CD4-positive, alpha-beta T cell (primary cell): ENCODE measurements around the gene CLEC16A. TPM values are rescaled to one million over a fixed set of nuclear protein-coding genes. Genes with fewer than 3 reads are reported as not detected.

Experiments
- ATAC-seq: fragments of 200-7000 bp; cut with Tn5 transposase; one replicate; pipeline ENCODE4 v1.10.0; 2022; ENCODE audit warnings: mild to moderate bottlenecking; ENCODE audit not compliant: poor library complexity
- CTCF ChIA-PET: fragments of 350-600 bp; sonication (Branson Sonifier 250); formaldehyde crosslinking; loops from one replicate; lab custom pipeline; 2021; ENCODE audit warnings: antibody characterized with exemption, inconsistent platforms; lab: Charles Lee
- POLR2A ChIA-PET: fragments of 350-600 bp; sonication (Branson Sonifier 250); formaldehyde crosslinking; loops from one replicate; lab custom pipeline; 2021; ENCODE audit warnings: antibody characterized with exemption, inconsistent platforms; lab: Charles Lee
- DNase-seq, 14 experiments: peaks; one replicate each; pipeline ENCODE4 v3.0.0-alpha.2; 2013 to 2020; ENCODE audit warnings: mixed read lengths in 2 of 14
- H3K27ac ChIP-seq, 2 donors: one replicate each; pipeline versions ENCODE4 v1.5.1 to v1.7.0; 2013; ENCODE audit warnings: low read length in 2 of 2, low read depth in 1 of 2, mild to moderate bottlenecking in 1 of 2
- H3K27me3 ChIP-seq, 2 experiments: 1 replicate in 1 of 2; 2 replicates in 1 of 2; pipeline versions ENCODE4 v1.6.1 to v1.7.0; 2013; ENCODE audit warnings: low read length in 2 of 2, control low read depth in 1 of 2, mild to moderate bottlenecking in 1 of 2, moderate library complexity in 1 of 2; ENCODE audit not compliant: insufficient read depth in 2 of 2, control insufficient read depth in 1 of 2
- H3K36me3 ChIP-seq: one replicate; pipeline ENCODE4 v1.6.1; 2013; ENCODE audit warnings: low read length, control low read depth; ENCODE audit not compliant: insufficient read depth
- H3K4me1 ChIP-seq: one replicate; pipeline ENCODE4 v1.6.1; 2013; ENCODE audit warnings: low read length, control low read depth; ENCODE audit not compliant: insufficient read depth
- H3K4me3 ChIP-seq: one replicate; pipeline ENCODE4 v1.5.1; 2013; ENCODE audit warnings: mild to moderate bottlenecking, low read length, moderate library complexity
- H3K9me3 ChIP-seq, 2 experiments: 1 replicate in 1 of 2; 2 replicates in 1 of 2; pipeline versions ENCODE4 v1.6.1 to v1.7.0; 2013; ENCODE audit warnings: low read length in 2 of 2, mild to moderate bottlenecking in 2 of 2, control low read depth in 1 of 2, moderate library complexity in 1 of 2; ENCODE audit not compliant: control insufficient read depth in 1 of 2, insufficient read depth in 1 of 2
- H3K27ac Mint-ChIP-seq: one replicate; pipeline ENCODE4 v1.8.0; 2020; ENCODE audit warnings: mixed read lengths
- H3K27me3 Mint-ChIP-seq: one replicate; pipeline ENCODE4 v1.8.0; 2021; ENCODE audit warnings: mixed read lengths
- H3K36me3 Mint-ChIP-seq: one replicate; pipeline ENCODE4 v1.8.0; 2021; ENCODE audit warnings: low read depth, mixed read lengths
- H3K4me1 Mint-ChIP-seq: one replicate; pipeline ENCODE4 v1.8.0; 2021; ENCODE audit warnings: low read depth, mixed read lengths
- H3K4me3 Mint-ChIP-seq: one replicate; pipeline ENCODE4 v1.8.0; 2020; ENCODE audit warnings: mild to moderate bottlenecking, mixed read lengths
- H3K9me3 Mint-ChIP-seq: one replicate; pipeline ENCODE4 v1.8.0; 2020; ENCODE audit warnings: mixed read lengths
- intact Hi-C, 2 experiments: fragments of 100-400 bp; cut with DNase I in 1 of 2; cut with micrococcal nuclease in 1 of 2; formaldehyde crosslinking; loops; one replicate each; pipeline versions ENCODE4 v1.15.1 to v1.9.0; 2023 to 2025; cut with DNase I, micrococcal nuclease
- total RNA-seq, 174 experiments: library from RNA in 2 of 174; stranded (reverse) in 2 of 174; gene quantifications; one replicate each; pipeline ENCODE4 v1.2.3 and lab custom pipeline; 2021 to 2026
- TF ChIP-seq, protein P1 (sequence below): fragments of 200-600 bp; IDR thresholded peaks from one replicate; pipeline ENCODE4 v1.8.0; 2022; ENCODE audit warnings: antibody characterized with exemption, mild to moderate bottlenecking

CLEC16A gene
- total RNA-seq, 2 experiments from 2014 or later: 21.7 to 22.7 TPM

DNA sequence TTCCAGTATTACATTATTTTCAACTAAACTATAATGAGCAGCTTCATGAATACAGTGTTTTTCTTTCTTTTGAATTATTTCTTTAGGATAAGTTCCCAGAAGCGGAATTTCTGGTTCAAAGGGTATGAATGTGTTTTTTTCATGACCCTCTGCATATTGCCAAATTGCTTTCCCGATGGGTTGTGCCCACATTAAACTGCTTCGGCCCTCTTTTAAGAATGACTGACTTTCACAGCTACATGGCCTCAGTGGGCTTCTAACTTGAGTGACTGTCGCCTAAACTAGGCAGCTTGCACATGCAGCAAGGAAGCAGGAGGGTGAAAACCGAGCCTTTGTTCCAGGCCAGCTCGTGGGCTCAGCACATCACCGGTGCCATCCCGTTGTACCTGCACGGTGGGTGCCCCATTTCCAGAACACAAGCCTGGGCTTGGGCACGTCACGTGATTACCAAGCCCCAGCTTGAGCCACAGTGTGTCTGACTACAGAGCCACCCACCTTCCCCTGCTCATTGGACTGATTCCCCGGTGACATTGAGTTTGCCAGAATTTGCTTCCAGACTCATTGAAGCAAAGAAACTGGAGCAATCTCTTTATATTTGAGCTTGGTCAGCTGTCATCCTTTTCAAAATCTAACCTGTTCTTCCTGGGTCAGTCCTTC is 112.8 kb downstream of the CLEC16A start:
- Mint-ChIP-seq H3K4me3 (no peak overlapping the region), H3K9me3 (no peaks in the 10 kb centered on the region)

DNA sequence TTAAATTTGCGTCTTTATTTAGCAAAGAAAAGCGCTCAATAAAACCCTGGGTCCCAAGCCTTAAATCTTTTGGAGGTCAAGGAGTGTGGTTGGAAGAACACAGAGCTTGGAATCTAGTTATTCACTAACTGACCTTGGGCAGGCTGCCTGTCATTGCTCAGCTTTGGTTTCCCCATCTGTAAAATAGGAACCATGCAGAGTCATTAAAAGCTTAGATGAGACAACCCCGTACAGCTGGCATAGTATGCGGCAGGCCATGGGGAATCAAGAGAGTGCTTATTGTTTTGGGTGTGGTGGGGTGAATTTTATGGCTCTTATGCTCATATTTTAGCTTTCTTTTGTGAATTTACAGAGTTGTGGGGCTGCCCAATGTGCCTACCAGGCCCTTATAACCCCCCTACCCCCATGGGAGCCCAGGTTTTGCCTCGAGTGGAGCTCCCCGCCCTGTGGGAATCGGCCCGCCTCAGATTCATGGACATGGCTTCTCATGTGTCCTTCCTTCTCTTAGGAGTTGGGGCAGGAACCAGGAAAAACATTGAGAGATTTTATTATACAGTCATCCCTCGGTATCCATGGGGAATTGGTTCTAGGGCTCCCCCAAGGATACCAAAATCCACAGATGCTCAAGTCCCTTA is 113.5 kb downstream of the CLEC16A start:
- ChIA-PET POLR2A (no interaction called here), CTCF (no interaction called here)

More for the DNA sequence above, 112.8 kb downstream of the CLEC16A start:
- H3K9me3 ChIP-seq: no peaks in the 10 kb centered on the region
- TF ChIP-seq, protein P1, sequence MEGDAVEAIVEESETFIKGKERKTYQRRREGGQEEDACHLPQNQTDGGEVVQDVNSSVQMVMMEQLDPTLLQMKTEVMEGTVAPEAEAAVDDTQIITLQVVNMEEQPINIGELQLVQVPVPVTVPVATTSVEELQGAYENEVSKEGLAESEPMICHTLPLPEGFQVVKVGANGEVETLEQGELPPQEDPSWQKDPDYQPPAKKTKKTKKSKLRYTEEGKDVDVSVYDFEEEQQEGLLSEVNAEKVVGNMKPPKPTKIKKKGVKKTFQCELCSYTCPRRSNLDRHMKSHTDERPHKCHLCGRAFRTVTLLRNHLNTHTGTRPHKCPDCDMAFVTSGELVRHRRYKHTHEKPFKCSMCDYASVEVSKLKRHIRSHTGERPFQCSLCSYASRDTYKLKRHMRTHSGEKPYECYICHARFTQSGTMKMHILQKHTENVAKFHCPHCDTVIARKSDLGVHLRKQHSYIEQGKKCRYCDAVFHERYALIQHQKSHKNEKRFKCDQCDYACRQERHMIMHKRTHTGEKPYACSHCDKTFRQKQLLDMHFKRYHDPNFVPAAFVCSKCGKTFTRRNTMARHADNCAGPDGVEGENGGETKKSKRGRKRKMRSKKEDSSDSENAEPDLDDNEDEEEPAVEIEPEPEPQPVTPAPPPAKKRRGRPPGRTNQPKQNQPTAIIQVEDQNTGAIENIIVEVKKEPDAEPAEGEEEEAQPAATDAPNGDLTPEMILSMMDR: no peak
- no peak overlapping the region for H3K27ac ChIP-seq
- intact Hi-C loops: no loop called here
- H3K4me1 ChIP-seq: peaks cover 9% of the 10 kb centered on the region
- DNase-seq (no peak), ATAC-seq (no peak)
- H3K27me3 Mint-ChIP-seq: no peaks in the 10 kb centered on the region
- no peak overlapping the region for H3K4me3 ChIP-seq
- peaks cover 67% of the 10 kb centered on the region for H3K36me3 Mint-ChIP-seq
- ChIA-PET CTCF (no interaction called here), POLR2A (no interaction called here)
- H3K27ac Mint-ChIP-seq: no peak overlapping the region
- peaks cover 24% of the 10 kb centered on the region for H3K4me1 Mint-ChIP-seq
- H3K27me3 ChIP-seq: no peaks in the 10 kb centered on the region
- H3K36me3 ChIP-seq: peaks cover 41% of the 10 kb centered on the region

DNA sequence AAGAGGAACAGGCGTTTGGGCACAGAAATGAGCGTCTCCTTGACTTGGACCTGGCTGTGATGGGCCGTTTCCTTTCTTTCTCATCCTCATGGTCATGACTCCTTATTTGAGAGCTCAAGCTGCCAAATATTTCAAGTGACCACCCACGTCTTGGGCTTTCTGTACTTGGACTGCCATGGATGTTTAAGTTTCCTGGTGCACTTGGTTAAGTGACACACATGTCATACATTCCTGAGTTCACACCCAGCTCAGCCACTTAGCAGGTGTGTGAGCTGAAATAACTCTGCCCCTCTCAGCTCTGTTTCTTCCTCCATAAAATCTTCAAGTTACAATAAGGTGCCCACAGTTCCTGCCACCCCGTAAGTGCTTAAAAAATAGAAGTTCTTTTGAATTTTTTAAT is 114.5 kb downstream of the CLEC16A start:
- ChIA-PET CTCF (interaction anchor here (0.6 kb wide), 1 partner anchor 15 kb away, joined by 3 read pairs; no protein-coding TSS in a partner anchor), POLR2A (interaction anchor here (0.7 kb wide), 1 partner anchor 167 kb away, joined by 3 read pairs; no protein-coding TSS in a partner anchor)
- no peak overlapping the region for H3K4me3 ChIP-seq
- Mint-ChIP-seq H3K4me3 (no peak overlapping the region), H3K4me1 (peaks cover 10% of the 10 kb centered on the region), H3K9me3 (no peaks in the 10 kb centered on the region), H3K27ac (no peak overlapping the region), H3K27me3 (no peaks in the 10 kb centered on the region), H3K36me3 (peaks cover 70% of the 10 kb centered on the region)
- H3K36me3 ChIP-seq: peaks cover 47% of the 10 kb centered on the region
- DNase-seq (no peak), ATAC-seq (no peak)
- H3K27me3 ChIP-seq: no peaks in the 10 kb centered on the region
- TF ChIP-seq, protein P1: no peak
- no peaks in the 10 kb centered on the region for H3K4me1 ChIP-seq
- intact Hi-C loops: no loop called here
- no peak overlapping the region for H3K27ac ChIP-seq
- H3K9me3 ChIP-seq: no peaks in the 10 kb centered on the region

More for the DNA sequence above, 113.5 kb downstream of the CLEC16A start:
- Mint-ChIP-seq H3K36me3 (peaks cover 68% of the 10 kb centered on the region), H3K27me3 (no peaks in the 10 kb centered on the region), H3K4me3 (no peak overlapping the region), H3K27ac (no peak overlapping the region), H3K4me1 (peaks cover 17% of the 10 kb centered on the region), H3K9me3 (no peaks in the 10 kb centered on the region)
- Histone ChIP-seq H3K4me3 (no peak overlapping the region), H3K9me3 (no peaks in the 10 kb centered on the region), H3K4me1 (peaks cover 2% of the 10 kb centered on the region), H3K27me3 (no peaks in the 10 kb centered on the region), H3K27ac (no peak overlapping the region), H3K36me3 (peaks cover 42% of the 10 kb centered on the region)
- TF ChIP-seq, protein P1: no peak
- intact Hi-C loops: no loop called here
- no peak for DNase-seq
- ATAC-seq: no peak
